Limb (tissue), 2 donors: ENCODE data around the gene OXCT1.
"Not testable (repeated sequence)": the region's sequence is repeated elsewhere in the genome, so short reads cannot be mapped to it uniquely, and the experiment has no call there.

Source experiments
- DNase-seq, 2 donors: peaks; one replicate each; pipeline ENCODE4 v3.0.0-alpha.2; 2016; ENCODE audit errors: extremely low spot score in 2 of 2

The OXCT1 gene

GRCh38 chr5:41874512-41875060 is 4.4 kb upstream of the OXCT1 start:
- DNase-seq, result no peak

GRCh38 chr5:41871852-41872251 is 1.6 kb upstream of the OXCT1 start:
- peak; percentile 35 to 59 for DNase-seq

GRCh38 chr5:41870627-41871048 is 413 bp upstream of the OXCT1 start:
- no peak for DNase-seq

- peak in 1 of 2 donors; percentile 47 for DNase-seq
These were observed 988 bp downstream of the OXCT1 start for GRCh38 chr5:41869151-41869723.

GRCh38 chr5:41863871-41864486 is 6.2 kb downstream of the OXCT1 start:
- DNase-seq, result no peak

- DNase-seq, result no peak
These were observed 11.3 kb downstream of the OXCT1 start for GRCh38 chr5:41858890-41859289.

GRCh38 chr5:41857989-41858388 is 12.2 kb downstream of the OXCT1 start:
- no peak for DNase-seq

- peak; percentile 64 to 88 for DNase-seq
These were observed 13.4 kb downstream of the OXCT1 start for GRCh38 chr5:41856644-41857491.

GRCh38 chr5:41852293-41852692 is 17.9 kb downstream of the OXCT1 start:
- DNase-seq, result no peak

GRCh38 chr5:41851116-41851515 is 19.1 kb downstream of the OXCT1 start:
- DNase-seq, result no peak

- DNase-seq, result no peak
These were observed 21.2 kb downstream of the OXCT1 start for GRCh38 chr5:41848983-41849382.

- DNase-seq, result not testable (repeated sequence)
These were observed 24.5 kb downstream of the OXCT1 start for GRCh38 chr5:41845751-41846150.

GRCh38 chr5:41844502-41844901 is 25.7 kb downstream of the OXCT1 start:
- DNase-seq, result no peak

- peak in 1 of 2 donors; percentile 69 for DNase-seq
These were observed 26.5 kb downstream of the OXCT1 start for GRCh38 chr5:41843456-41844370.

- no peak for DNase-seq
These were observed 27.4 kb downstream of the OXCT1 start for GRCh38 chr5:41842777-41843176.

GRCh38 chr5:41841325-41841724 is 28.9 kb downstream of the OXCT1 start:
- DNase-seq, result no peak

GRCh38 chr5:41840251-41840650 is 30.0 kb downstream of the OXCT1 start:
- no peak for DNase-seq

- DNase-seq, result no peak
These were observed 32.4 kb downstream of the OXCT1 start for GRCh38 chr5:41837793-41838192.

GRCh38 chr5:41835645-41836044 is 34.6 kb downstream of the OXCT1 start:
- peak in 1 of 2 donors; percentile 10 for DNase-seq

- no peak for DNase-seq
These were observed 35.7 kb downstream of the OXCT1 start for GRCh38 chr5:41834506-41834905.

- DNase-seq, result no peak
These were observed 37.8 kb downstream of the OXCT1 start for GRCh38 chr5:41832430-41832829.
